Large intestine (tissue), 3 donors: ENCODE data around the gene RBMS1. TPM values are rescaled to one million over a fixed set of nuclear protein-coding genes. Genes with fewer than 3 reads are reported as not detected.

ENCODE experiments used
- DNase-seq, 2 donors: peaks; one replicate each; pipeline versions ENCODE4 v3.0.0 to v3.0.0-alpha.2; 2013
- H3K27ac ChIP-seq: one replicate; pipeline ENCODE4 v1.5.1; 2013; ENCODE audit warnings: low read length
- H3K27me3 ChIP-seq: 2 replicates; pipeline ENCODE4 v1.6.1; 2013; ENCODE audit warnings: low read length; ENCODE audit not compliant: control insufficient read depth, insufficient read depth
- H3K36me3 ChIP-seq: 2 replicates; pipeline ENCODE4 v1.6.1; 2013; ENCODE audit warnings: low read length; ENCODE audit not compliant: control insufficient read depth, insufficient read depth
- H3K4me1 ChIP-seq: one replicate; pipeline ENCODE4 v1.6.1; 2013; ENCODE audit warnings: low read length; ENCODE audit not compliant: control insufficient read depth, insufficient read depth
- H3K4me3 ChIP-seq: one replicate; pipeline ENCODE4 v1.5.1; 2013; ENCODE audit warnings: low read length
- H3K9me3 ChIP-seq: one replicate; pipeline ENCODE4 v1.6.1; 2013; ENCODE audit warnings: mild to moderate bottlenecking, low read depth, low read length, moderate library complexity; ENCODE audit not compliant: control insufficient read depth
- WGBS: methylation state at CpG from one replicate; pipeline ENCODE4 v1.1.5; 2013; ENCODE audit warnings: low lambda C conversion rate; ENCODE audit not compliant: insufficient coverage; 5-methylcytosine and 5-hydroxymethylcytosine counted together
- polyA plus RNA-seq: library from polyadenylated mRNA; unstranded; fragments of 120-200 nt; gene quantifications from one replicate; pipeline ENCODE4 v1.2.1, GENCODE V29; 2013

Gene RBMS1
- polyA plus RNA-seq, 1 donor: 46.6 TPM

DNA sequence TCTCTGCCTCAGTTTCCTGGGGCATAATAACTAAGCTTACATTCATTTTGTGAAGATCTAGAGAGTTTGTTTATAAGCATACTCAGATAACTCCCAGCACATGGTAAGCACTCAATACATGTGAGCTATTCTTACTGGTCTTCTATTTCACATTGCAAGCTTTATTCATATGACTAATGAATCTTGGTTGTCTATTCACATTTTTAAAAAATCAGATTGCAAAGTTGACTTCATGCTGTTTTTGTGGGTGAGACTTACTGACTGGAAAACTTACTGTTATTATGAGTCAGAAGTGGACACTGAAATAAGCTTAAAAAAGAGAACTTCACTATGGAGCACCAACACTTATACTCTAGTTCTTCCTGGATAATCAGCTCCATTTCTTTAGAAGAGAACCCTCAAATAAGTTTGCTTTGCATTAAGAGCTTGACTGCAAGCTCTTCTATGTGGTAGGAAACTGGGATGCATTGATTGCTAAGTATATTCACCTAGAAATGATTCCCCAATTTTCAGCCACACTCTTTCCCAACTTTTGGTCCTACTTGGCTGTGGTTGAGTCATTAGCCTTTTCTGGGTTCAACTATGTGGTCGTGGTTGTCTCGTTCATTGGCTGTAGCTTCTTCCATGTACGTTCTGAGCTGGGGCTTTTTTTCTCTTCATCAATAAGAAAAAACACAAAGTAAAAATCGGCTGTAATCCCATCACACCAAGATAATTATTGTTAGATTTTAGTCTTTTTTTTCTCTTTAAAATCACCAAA lies 29.5 kb upstream of the RBMS1 start:
- H3K27me3 ChIP-seq: no peaks in the 10 kb centered on the region

DNA sequence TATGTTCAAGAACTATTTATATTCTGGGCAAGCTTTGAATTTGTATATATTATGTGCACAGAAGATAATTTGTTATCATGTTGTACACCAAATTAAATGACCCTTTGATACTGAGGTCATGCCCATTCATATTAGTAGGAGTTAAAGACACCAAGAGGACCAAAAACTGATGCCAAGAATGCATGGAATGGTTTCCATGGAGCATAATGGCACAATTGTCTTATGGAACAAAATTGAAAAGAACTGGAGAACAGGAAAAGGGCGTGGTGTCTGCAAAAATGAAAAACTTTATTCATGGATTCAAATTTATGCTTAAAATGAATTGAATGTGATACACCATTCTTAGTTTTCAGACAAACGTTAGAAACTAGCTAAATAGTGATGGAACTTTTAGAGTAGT lies 24.1 kb upstream of the RBMS1 start:
- H3K27me3 ChIP-seq: peaks cover 2% of the 10 kb centered on the region
- no peak for DNase-seq
- H3K4me3 ChIP-seq: no peak overlapping the region
- H3K27ac ChIP-seq: no peak overlapping the region
- no peaks in the 10 kb centered on the region for H3K36me3 ChIP-seq
- 100% methylated on average over 1 of the region's 2 CpGs for WGBS
- H3K4me1 ChIP-seq: no peaks in the 10 kb centered on the region
- no peaks in the 10 kb centered on the region for H3K9me3 ChIP-seq

More for the DNA sequence above, 29.5 kb upstream of the RBMS1 start:
- Histone ChIP-seq H3K4me1 (no peaks in the 10 kb centered on the region), H3K9me3 (no peaks in the 10 kb centered on the region), H3K27ac (no peak overlapping the region), H3K4me3 (no peak overlapping the region), H3K36me3 (no peaks in the 10 kb centered on the region)
- WGBS: 100% methylated on average over 2 of the region's 4 CpGs
- DNase-seq: no peak

DNA sequence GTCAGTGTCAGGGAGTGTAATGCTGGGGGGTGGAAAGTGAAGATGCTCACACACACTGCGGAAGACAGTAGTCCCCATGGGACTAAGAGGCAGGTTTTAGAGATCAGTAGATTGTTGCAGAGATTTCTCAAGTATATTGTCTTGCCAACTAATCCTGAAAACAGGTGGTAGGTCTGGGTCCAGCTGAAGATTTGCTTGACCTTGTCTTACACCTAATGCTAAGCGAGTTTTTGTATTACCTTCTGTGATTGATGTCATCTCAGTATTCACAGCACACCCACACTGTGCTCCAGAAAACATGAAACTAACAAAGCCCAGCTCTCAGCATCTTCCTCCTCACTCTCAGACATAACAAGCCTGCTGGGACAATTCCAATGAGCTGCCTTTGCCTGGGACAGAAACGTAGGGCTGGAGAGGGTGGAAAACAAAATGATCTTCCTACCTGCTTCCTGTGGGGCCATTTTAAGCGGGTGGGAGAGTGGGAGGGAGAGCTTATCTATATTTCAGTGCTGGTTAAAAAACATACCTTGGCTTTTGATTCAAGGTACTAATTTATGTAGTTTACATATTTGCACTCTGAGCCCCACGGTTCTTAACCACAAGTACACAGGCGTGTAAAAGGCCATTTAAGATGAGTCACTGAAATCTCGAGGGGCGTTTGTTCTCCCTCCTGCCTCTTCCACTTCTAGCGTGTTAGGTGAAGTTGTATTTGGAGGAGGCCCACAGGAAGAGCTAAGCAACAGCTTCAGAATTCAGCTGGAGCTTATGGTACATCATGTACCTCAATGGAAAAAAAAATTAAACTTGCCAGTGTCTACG lies 23.1 kb upstream of the RBMS1 start:
- Histone ChIP-seq H3K4me1 (no peaks in the 10 kb centered on the region), H3K27me3 (peaks cover 2% of the 10 kb centered on the region), H3K36me3 (no peaks in the 10 kb centered on the region), H3K27ac (no peak overlapping the region), H3K4me3 (no peak overlapping the region), H3K9me3 (no peaks in the 10 kb centered on the region)
- DNase-seq: no peak
- WGBS: 17% methylated on average over 1 of the region's 10 CpGs

DNA sequence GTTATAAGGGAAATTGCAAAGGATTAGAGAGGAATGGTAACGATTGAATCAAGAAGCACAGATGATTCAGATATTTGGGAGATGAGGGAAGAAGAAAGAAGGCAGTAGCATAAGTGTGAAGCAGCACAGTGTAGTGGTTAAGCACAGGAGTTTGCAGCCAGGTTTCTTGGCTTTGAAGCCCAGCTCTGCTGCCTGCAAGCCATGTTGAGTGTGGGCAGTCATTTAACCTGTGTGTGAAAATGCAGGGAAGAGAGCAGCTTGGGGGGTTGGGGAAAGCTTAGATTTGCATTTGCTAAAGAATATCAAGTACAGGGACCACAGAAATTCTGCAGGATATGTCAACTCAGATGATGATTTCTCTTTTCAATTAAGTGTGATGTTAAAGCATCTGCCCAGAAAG lies 21.5 kb upstream of the RBMS1 start:
- Histone ChIP-seq H3K9me3 (no peaks in the 10 kb centered on the region), H3K4me1 (no peaks in the 10 kb centered on the region), H3K4me3 (no peak overlapping the region), H3K27me3 (peaks cover 2% of the 10 kb centered on the region), H3K27ac (no peak overlapping the region), H3K36me3 (no peaks in the 10 kb centered on the region)
- 78% methylated on average over 1 of the region's 1 CpG for WGBS
- DNase-seq: no peak

DNA sequence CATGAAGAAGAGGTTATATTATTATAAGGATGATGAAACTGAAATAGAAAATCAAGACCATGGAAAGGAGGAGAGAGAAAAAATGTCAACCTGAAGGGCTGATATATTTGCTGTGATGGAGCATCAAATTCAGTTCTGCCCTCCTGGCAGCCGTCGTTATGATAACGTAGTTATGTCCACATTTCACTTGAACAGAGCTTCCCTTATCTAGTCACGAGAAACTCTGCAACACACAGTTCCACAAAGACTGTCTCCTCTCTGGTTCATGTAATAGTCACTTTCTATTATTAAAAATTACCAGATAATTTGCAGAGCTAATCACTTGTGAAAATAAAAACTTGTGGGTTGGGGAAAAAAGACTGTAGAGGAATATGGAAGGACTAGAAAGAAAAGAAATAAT lies 19.5 kb upstream of the RBMS1 start:
- no peaks in the 10 kb centered on the region for H3K36me3 ChIP-seq
- no peak overlapping the region for H3K27ac ChIP-seq
- no CpG with 5 or more reads among the region's 4 CpGs for WGBS
- DNase-seq: no peak
- H3K4me3 ChIP-seq: no peak overlapping the region
- peaks cover 2% of the 10 kb centered on the region for H3K27me3 ChIP-seq
- no peaks in the 10 kb centered on the region for H3K4me1 ChIP-seq
- H3K9me3 ChIP-seq: no peaks in the 10 kb centered on the region

DNA sequence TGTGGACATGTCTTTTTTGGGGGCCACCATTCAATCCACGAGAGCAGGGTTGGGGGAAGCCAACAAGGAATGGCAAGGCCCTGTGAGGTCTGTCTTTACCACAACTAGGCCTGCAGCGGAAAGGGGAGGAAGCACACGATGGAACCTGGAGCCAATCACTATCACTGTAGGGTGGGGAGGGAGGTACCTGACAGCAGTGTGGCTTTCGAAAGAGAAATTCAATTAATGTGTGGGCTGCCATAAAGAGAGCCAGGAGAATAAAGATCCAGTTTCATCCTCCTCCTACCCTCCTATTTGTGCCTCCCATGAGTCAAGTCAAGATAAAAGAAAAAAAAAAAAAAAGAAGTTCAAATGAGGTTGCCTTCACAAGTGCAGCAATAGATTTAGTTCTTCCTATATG lies 18.9 kb upstream of the RBMS1 start:
- H3K36me3 ChIP-seq: no peaks in the 10 kb centered on the region
- no peak overlapping the region for H3K4me3 ChIP-seq
- no peaks in the 10 kb centered on the region for H3K4me1 ChIP-seq
- no peaks in the 10 kb centered on the region for H3K9me3 ChIP-seq
- peaks cover 2% of the 10 kb centered on the region for H3K27me3 ChIP-seq
- H3K27ac ChIP-seq: no peak overlapping the region
- no peak for DNase-seq
- WGBS: 89% methylated on average over 3 of the region's 4 CpGs

DNA sequence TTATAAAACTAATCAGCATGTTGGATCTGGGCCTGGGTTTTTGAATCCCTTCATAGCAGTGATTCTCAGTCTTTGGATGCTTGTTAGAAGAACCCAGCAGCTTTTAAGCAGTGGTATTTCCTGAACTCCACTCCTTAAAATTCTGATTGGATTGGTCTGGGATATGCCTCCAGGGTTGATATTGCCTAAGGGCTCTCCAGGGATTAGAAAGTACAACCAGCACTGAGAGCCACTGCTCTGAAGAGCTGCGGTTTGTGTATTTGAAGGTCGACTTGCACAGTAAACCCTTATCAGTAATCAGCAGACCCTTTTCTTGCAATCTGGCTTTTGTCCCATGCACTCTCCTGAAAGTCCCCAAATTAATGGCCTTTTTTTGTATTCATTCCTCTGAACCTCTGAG lies 17.0 kb upstream of the RBMS1 start:
- Histone ChIP-seq H3K4me1 (no peaks in the 10 kb centered on the region), H3K27me3 (peaks cover 2% of the 10 kb centered on the region), H3K4me3 (no peak overlapping the region), H3K27ac (no peak overlapping the region), H3K36me3 (no peaks in the 10 kb centered on the region), H3K9me3 (no peaks in the 10 kb centered on the region)
- WGBS: no CpG with 5 or more reads among the region's 2 CpGs
- no peak for DNase-seq

DNA sequence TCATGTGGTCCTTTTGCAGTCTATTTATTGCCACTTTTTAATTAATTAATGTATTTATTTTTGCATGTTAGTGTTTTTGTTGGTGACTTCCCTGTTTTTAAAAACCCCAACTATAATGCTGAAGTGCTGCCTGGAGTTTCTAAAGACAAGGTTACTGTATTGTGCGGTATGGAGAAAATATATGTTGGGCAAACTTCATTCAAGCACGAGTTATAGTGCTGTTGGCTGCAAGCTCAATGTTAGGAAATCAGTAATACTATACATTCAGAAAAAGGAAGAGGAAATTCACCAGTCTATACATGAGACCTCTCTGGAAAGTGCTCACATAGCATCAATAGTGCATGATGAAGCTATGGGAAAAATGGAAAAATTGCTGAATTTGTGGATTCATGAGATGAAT lies 15.4 kb upstream of the RBMS1 start:
- WGBS: 100% methylated on average over 2 of the region's 2 CpGs
- no peak overlapping the region for H3K4me3 ChIP-seq
- no peak for DNase-seq

DNA sequence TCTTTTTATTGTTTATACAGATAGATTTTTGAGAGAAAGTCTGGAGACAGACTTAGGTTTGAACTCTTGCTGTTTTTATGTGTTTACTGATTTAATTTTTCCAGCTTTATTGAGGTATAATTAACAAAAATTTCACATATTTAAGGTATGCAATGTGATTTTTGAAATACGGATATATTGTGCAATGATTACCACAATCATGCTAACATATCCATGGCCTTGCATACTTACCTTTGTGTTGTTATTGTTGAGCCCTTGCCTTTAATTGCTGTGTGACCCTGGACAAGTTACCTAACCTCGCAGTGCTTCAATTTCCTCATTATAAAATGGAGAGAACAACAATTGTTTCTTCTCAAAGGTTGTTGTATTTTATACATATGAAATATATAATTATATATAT lies 13.9 kb upstream of the RBMS1 start:
- Histone ChIP-seq H3K4me3 (no peak overlapping the region), H3K27ac (no peak overlapping the region), H3K9me3 (no peaks in the 10 kb centered on the region), H3K36me3 (no peaks in the 10 kb centered on the region), H3K4me1 (no peaks in the 10 kb centered on the region), H3K27me3 (no peaks in the 10 kb centered on the region)
- no peak for DNase-seq
- WGBS: 80% methylated on average over 1 of the region's 2 CpGs

More for the DNA sequence above, 15.4 kb upstream of the RBMS1 start:
- H3K27me3 ChIP-seq: no peaks in the 10 kb centered on the region
- no peak overlapping the region for H3K27ac ChIP-seq
- H3K36me3 ChIP-seq: no peaks in the 10 kb centered on the region
- no peaks in the 10 kb centered on the region for H3K9me3 ChIP-seq
- H3K4me1 ChIP-seq: no peaks in the 10 kb centered on the region

DNA sequence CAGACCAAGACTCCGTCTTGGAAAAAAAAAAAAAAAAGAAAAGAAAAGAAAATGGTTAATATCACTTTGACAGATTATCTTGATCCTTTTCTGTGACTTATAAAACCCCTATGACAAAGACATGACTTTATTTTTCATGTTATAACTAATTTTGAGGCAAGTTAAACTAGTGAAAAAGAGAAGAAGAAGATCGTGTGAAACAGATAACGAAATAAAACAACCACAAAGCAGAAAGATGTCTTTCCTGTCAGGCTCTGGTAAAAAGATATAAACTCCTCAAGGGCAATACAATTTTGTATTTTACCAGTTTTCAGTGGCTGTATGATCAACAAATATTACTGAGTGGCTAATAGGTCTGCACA lies 13.4 kb upstream of the RBMS1 start:
- Histone ChIP-seq H3K9me3 (no peaks in the 10 kb centered on the region), H3K36me3 (no peaks in the 10 kb centered on the region), H3K4me1 (no peaks in the 10 kb centered on the region), H3K27ac (no peak overlapping the region), H3K4me3 (no peak overlapping the region), H3K27me3 (no peaks in the 10 kb centered on the region)
- no peak for DNase-seq
- 100% methylated on average over 2 of the region's 3 CpGs for WGBS
